GM12874 (cell line): Measurements from ENCODE around the gene NIPBL.

Experiments used
- CTCF ChIP-seq: IDR thresholded peaks from 2 replicates; pipeline ENCODE4 v1.5.1; 2011; ENCODE audit warnings: low read depth, mild to moderate bottlenecking, control low read depth, low read length, moderate library complexity; ENCODE audit not compliant: insufficient read depth

Gene NIPBL

GRCh38 chr5:36882250-36882649 is 5.7 kb downstream of the NIPBL start:
- TF ChIP-seq CTCF = no peak

DNA sequence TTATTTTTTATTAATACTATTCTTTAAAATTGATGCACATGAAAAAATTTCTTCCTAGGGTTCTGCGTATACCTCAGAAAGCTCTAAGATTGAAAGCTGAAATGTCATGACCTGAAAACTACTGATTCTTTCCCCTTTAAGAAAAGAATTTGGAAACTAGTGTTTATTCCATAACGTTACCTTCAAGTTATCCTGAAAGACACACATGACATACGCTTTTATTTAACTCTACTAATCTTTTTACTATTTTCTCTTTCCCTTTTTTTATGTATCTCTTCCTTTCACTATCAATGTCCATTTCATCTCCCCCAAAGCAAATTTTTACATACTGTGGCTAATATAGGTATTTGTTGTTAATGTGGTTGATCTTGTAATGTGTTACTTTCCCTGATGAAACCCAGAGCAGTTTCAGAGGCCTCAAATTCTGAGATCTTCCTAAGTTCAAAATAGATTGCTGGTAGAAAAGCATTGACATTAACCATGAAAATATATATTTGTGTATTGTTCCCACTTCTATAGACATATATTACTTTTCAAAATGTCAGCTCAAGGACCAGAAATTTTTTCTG is 7.4 kb downstream of the NIPBL start:
- no peak for TF ChIP-seq CTCF

DNA sequence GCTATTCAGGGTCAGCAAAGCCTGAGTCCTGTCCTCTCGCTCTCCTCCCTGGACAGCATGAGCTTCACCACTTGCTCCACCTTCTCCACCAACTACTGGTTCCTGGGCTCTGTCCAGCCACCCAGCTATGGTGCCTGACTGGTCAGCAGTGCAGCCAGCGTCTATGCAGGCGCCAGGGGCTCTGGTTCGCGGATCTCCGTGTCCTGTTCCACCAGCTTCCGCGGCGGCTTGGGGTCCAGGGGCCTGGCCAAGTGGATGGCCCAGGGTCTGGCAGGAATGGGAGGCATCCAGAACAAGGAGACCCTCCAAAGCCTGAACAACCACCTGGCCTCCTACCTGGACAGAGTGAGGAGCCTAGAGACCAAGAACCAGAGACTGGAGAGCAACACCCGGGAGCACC is 8.6 kb downstream of the NIPBL start:
- no peak for TF ChIP-seq CTCF

GRCh38 chr5:36885566-36886485 is 9.3 kb downstream of the NIPBL start:
- no peak for TF ChIP-seq CTCF

DNA sequence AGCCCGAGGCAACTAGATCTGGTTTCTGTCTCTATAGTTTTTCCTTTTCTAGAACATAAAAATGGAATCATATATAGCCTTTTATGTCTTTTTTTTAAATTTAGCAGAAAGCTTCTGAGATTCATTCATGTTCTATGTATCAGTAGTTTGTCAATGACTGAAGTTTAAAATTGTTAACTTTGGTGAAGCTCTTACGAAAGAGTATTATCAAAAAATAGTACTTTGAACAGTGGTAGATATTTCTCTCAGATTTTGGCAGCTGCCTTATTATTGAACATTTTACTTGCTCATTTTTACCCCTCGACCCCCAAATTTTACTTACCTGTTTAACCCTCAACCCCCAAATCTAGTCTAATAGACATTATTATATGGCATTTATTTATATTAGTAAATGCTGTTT is 10.2 kb downstream of the NIPBL start:
- no peak for TF ChIP-seq CTCF

- no peak for TF ChIP-seq CTCF
Measured at GRCh38 chr5:36887532-36887931, 11.0 kb downstream of the NIPBL start.

DNA sequence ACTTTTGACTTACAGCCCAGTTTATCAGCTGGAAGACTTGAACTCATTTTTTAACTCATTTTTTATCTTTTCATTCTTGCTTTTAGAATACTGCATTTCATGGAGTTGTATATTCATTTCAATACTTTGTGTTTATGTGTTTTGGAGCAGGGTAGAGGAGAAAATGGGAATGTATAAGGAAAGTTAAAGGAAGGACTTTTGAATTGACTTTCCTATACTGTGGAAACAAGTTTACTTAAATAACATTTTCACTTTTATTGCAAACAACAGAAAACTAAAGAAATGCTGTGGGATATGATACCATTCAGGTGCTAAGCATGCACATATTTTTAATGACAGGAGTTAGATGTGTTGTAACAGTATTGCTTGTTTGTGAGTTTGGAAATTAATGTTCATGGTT is 11.7 kb downstream of the NIPBL start:
- TF ChIP-seq CTCF = no peak
